HFFc6 (cell line): Measurements from ENCODE around the gene CDC25C. TPM values are rescaled to one million over a fixed set of nuclear protein-coding genes. Genes with fewer than 3 reads are reported as not detected.
A peak's percentile ranks its signal among the peaks of the same experiment; 100 is the strongest.

ENCODE experiments used
- DNase-seq: peaks from one replicate; pipeline ENCODE4 v3.0.0-alpha.2; 2018
- H3K27ac Mint-ChIP-seq: 2 replicates; pipeline ENCODE4 v1.8.0; 2020; ENCODE audit warnings: mild to moderate bottlenecking, mixed read lengths
- H3K27me3 Mint-ChIP-seq: 2 replicates; pipeline ENCODE4 v1.8.0; 2021; ENCODE audit warnings: mild to moderate bottlenecking, moderate library complexity, mixed read lengths; ENCODE audit not compliant: insufficient read depth
- H3K36me3 Mint-ChIP-seq: 2 replicates; pipeline ENCODE4 v1.8.0; 2021; ENCODE audit warnings: low read depth, mixed read lengths
- H3K4me1 Mint-ChIP-seq: 2 replicates; pipeline ENCODE4 v1.8.0; 2020; ENCODE audit warnings: low read depth, mixed read lengths
- H3K4me3 Mint-ChIP-seq: 2 replicates; pipeline ENCODE4 v1.8.0; 2020; ENCODE audit warnings: mild to moderate bottlenecking, moderate library complexity, mixed read lengths
- H3K9me3 Mint-ChIP-seq: 2 replicates; pipeline ENCODE4 v1.8.0; 2020; ENCODE audit warnings: mild to moderate bottlenecking, mixed read lengths
- total RNA-seq, 6 experiments: library from RNA; stranded (reverse); fragmentation: NEBNext Ultra II Directional; extraction: Animal tissue kit (Norgen Biotek cat#: 25700); gene quantifications; 2 replicates in 1 of 6; 3 replicates in 5 of 6; pipeline ENCODE4 v1.2.3, GENCODE V29; 2021
- TF ChIP-seq, protein P1 (sequence below): fragments of 200-600 bp; sonication (generic); IDR thresholded peaks from 2 replicates; pipeline ENCODE4 v1.5.0; 2021; ENCODE audit warnings: antibody characterized with exemption, mild to moderate bottlenecking

The CDC25C gene
- total RNA-seq, 6 experiments from 2014 or later, result 4.1 to 10.5 (median 8.7) TPM

DNA sequence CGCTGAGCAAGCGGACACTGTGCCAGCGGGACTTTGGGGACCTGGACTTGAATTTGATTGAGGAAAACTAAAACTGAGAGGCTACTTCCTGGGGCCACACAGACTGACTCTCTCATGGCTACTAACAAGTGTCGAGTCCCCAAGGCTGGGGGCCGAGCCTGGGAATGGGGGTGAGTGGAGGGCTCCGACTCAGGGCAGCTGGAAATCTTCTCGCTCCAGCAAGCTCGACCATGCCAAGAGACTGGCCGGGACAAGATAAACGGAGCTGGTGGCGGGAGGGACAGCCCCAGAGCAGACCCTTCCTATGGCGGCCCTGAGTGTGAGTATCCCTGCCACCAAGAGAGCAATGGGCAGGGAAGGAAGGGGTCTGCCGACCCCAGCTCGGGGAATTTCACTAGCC is 15.3 kb upstream of the CDC25C start:
- Mint-ChIP-seq H3K27me3 (no peaks in the 10 kb centered on the region), H3K4me3 (no peak overlapping the region), H3K36me3 (peaks cover 38% of the 10 kb centered on the region), H3K27ac (no peak overlapping the region), H3K4me1 (peaks cover 34% of the 10 kb centered on the region), H3K9me3 (peaks cover 4% of the 10 kb centered on the region)
- DNase-seq, result no peak
- TF ChIP-seq, protein P1, sequence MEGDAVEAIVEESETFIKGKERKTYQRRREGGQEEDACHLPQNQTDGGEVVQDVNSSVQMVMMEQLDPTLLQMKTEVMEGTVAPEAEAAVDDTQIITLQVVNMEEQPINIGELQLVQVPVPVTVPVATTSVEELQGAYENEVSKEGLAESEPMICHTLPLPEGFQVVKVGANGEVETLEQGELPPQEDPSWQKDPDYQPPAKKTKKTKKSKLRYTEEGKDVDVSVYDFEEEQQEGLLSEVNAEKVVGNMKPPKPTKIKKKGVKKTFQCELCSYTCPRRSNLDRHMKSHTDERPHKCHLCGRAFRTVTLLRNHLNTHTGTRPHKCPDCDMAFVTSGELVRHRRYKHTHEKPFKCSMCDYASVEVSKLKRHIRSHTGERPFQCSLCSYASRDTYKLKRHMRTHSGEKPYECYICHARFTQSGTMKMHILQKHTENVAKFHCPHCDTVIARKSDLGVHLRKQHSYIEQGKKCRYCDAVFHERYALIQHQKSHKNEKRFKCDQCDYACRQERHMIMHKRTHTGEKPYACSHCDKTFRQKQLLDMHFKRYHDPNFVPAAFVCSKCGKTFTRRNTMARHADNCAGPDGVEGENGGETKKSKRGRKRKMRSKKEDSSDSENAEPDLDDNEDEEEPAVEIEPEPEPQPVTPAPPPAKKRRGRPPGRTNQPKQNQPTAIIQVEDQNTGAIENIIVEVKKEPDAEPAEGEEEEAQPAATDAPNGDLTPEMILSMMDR, result no peak

GRCh38 chr5:138344887-138345622 is 13.5 kb upstream of the CDC25C start:
- no peaks in the 10 kb centered on the region for H3K27me3 Mint-ChIP-seq
- no peak for DNase-seq
- H3K9me3 Mint-ChIP-seq, result no peaks in the 10 kb centered on the region
- TF ChIP-seq, protein P1, result no peak
- H3K27ac Mint-ChIP-seq, result no peak overlapping the region
- no peak overlapping the region for H3K4me3 Mint-ChIP-seq
- peaks cover 36% of the 10 kb centered on the region for H3K36me3 Mint-ChIP-seq
- H3K4me1 Mint-ChIP-seq, result peaks cover 34% of the 10 kb centered on the region

DNA sequence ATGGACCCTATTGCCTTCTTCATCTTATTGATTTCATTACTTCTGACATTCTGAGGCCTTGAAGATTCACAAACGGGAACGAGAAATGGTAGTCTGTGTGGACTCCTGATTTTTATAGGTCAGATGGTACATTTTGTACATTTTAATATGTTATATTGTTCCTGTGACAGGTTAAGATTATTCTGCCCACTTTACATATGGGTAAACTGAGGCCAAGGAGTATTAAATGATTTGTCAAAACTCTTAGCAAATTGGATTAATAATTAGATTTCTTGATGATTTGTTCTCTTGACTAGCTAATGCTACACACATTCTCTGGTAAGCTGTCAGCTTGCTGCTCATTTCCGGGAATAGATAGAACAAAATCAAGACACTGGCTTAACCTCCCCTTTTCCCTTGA is 8.4 kb upstream of the CDC25C start:
- peaks cover 27% of the 10 kb centered on the region; the same call in 1 of the 2 replicates for H3K36me3 Mint-ChIP-seq
- no peak overlapping the region for H3K27ac Mint-ChIP-seq
- no peaks in the 10 kb centered on the region for H3K9me3 Mint-ChIP-seq
- DNase-seq, result no peak
- peak overlapping the region; percentile 87 for H3K4me3 Mint-ChIP-seq
- TF ChIP-seq, protein P1, result no peak
- H3K27me3 Mint-ChIP-seq, result peaks cover 8% of the 10 kb centered on the region
- peaks cover 43% of the 10 kb centered on the region for H3K4me1 Mint-ChIP-seq

DNA sequence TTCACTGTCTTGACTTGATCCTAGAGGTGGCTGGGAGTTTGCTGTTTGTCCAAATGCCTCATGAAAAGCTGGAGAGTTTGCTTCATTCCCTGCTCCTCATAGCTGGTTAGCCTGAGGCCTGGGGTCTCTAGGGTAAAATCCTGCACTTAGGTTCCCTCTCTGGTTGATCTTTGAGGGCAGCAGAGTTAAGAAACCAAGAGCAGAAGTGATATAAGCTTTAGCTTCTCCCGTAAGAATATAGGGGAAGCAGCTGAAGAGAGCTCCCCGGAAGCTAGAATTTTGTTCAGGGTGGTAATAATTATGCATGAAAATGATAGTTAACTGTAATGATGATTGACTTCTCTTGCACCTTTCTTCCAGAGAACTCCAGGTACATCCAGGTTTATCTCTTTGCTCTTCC is 7.9 kb upstream of the CDC25C start:
- TF ChIP-seq, protein P1, result no peak
- no peak for DNase-seq
- Mint-ChIP-seq H3K4me3 (peak overlapping the region; percentile 87), H3K27ac (peak overlapping the region; percentile 69), H3K36me3 (peaks cover 26% of the 10 kb centered on the region; the same call in 1 of the 2 replicates), H3K27me3 (peaks cover 8% of the 10 kb centered on the region), H3K9me3 (no peaks in the 10 kb centered on the region), H3K4me1 (peaks cover 48% of the 10 kb centered on the region)

DNA sequence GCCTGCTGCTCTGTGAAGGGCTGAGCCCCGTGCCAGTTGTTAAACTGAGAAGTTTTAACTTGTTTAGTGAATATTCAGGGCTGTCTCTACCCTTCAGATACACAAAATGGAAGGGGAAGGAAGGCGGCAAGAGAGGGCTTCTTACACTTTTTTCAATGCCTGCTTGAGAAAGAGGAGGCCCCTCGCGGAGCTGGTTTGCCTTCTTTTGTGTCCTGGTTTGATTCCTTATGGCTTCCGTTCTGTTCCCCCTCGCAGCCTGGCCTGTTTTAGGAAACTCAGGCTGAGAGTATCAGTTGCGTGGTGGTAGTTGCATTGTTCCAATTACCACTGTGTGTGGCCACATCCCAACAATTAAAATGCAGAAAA is 7.5 kb upstream of the CDC25C start:
- Mint-ChIP-seq H3K9me3 (no peaks in the 10 kb centered on the region), H3K4me1 (peaks cover 50% of the 10 kb centered on the region), H3K27me3 (peaks cover 8% of the 10 kb centered on the region), H3K36me3 (peaks cover 22% of the 10 kb centered on the region; the same call in 1 of the 2 replicates), H3K27ac (peak overlapping the region; percentile 69), H3K4me3 (peak overlapping the region; percentile 87)
- TF ChIP-seq, protein P1, result no peak
- no peak for DNase-seq
